ENCODE results near the gene EIF4G1.

GRCh38 chr3:184361532-184361931 is 47.1 kb downstream of the EIF4G1 start, which contains the start of the genes CLCN2 and POLR2H:
- TF ChIP-seq CTCF (IDR thresholded peaks at IDR 0.05; ENCODE audit: insufficient read depth, low read depth, low read length): no peak
- no peak for TF ChIP-seq EZH2 (IDR thresholded peaks at IDR 0.05; ENCODE audit: insufficient read depth, low read length)

Measured in astrocyte (in vitro differentiated cells and primary cell).